Stimulated activated CD4-positive, alpha-beta T cell treated with anti-CD3 and anti-CD28 coated beads, Interleukin-1b, Interleukin-23, amount 100 ng/mL, for 24 hours (primary cell): ENCODE measurements around the gene MRPS24.
A peak's percentile ranks its signal among the peaks of the same experiment; 100 is the strongest.

Source experiments
- DNase-seq, 4 experiments: peaks; one replicate each; pipeline ENCODE4 v3.0.0-alpha.2; 2020; ENCODE audit warnings: low read depth in 4 of 4, low spot score in 1 of 4

The MRPS24 gene

DNA sequence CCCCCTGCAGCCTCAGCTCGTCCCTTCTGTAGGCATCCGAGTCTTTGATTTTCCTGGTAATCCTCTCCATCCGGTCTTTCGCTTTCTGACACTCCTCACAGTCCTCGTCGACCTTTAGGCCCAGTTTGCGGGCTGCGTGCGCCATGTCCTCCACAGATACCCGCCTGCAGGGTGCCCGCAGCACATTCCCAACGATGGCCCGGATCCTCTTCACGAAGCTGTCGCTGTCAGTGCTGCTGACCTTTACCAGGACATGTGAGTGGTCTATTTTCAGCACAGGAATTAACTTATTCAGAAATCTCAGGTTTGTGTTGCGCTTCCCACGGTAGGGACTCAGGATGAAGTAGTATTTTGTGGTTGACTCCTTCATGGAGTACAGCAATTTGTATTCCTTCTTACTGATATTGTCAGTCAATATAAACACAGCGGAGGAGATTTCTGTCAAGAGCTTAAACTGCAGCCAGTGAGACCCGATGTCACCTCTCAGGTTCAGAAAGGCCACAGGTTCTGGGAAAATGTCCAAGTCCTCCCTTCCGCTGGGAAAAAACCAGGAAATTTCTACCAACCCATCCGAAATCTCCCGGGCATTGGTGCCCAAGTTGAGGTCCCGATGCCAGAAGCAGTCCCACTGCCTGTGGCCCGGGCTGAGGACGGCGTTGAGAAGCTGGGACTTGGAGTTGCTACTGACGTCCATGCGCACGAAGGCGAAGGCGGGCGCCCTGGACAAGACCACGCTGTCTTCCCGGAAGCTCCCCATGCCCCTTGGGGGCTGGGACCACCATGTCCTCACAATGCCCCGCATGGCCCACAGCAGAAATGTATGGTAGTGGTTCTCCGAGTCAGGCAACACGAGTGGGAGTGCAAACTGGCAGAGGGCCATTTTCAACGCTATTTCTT, 8.9 kb upstream of the MRPS24 start:
- no peak for DNase-seq

GRCh38 chr7:43876976-43877745, 7.8 kb upstream of the MRPS24 start:
- DNase-seq: no peak

GRCh38 chr7:43876241-43876640, 6.9 kb upstream of the MRPS24 start:
- DNase-seq: no peak

DNA sequence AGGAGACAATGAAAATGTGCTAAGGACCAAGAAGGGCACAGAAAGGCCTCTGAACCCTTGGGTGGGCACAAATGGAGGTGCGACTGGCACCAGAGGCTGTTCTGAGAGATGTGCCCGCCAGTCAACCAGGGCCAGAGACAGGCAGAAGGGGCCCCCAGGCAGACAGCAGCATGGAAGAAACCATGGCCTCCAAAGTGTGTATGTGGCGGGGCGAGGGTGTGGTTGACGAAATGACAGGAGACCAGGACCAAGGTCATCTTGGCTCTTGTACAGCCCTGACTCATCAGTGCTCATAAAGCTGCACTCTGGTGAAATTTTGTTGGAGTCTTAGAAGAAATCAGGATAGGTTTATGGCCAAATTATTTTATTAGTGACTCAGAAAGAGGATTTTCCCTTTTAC, 4.0 kb upstream of the MRPS24 start:
- DNase-seq: no peak

- DNase-seq: no peak
These were observed 3.2 kb upstream of the MRPS24 start for GRCh38 chr7:43872406-43873110.

GRCh38 chr7:43871064-43871463, 1.7 kb upstream of the MRPS24 start:
- DNase-seq: no peak

DNA sequence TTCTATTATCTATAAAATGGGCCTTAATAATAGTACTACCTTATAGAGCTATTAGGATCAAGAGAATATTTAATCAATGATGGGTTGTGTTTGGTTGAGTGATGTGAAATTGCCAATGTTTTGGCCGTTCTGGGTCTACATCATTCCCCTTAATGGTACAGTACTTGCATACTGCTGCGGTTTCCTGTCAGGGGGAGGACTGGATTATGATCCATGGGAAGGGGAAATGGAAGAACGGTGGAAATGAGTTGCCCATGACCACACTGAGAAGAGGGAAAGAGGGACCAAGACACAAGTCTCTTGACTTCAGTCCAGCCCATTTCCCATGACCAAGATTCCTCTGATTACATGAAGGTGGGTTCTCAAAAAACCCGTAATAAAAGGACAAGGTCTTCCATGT, 999 bp upstream of the MRPS24 start:
- no peak for DNase-seq

DNA sequence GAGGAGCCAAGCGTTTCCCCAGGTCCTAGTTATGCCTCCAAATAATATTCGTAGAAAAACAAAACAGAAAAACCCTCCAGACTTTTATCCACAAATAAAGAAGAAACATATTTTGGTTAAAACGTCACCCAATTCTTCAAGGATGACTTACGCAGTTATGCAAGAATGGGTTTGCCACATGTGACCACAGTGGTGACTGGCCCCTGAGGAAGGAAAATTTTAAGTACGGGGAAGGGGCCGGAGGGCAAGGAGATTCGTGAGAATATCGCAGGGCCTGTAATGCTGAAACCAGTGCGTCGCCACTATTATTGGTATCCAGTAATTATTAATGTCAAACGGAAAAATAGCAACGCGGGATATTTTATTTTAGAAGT, 537 bp upstream of the MRPS24 start:
- DNase-seq: peak in 1 of 4 experiments; percentile 10

GRCh38 chr7:43868681-43869005, 674 bp downstream of the MRPS24 start:
- peak in 1 of 4 experiments; percentile 5 for DNase-seq

GRCh38 chr7:43868181-43868580, 1.1 kb downstream of the MRPS24 start:
- DNase-seq: no peak

DNA sequence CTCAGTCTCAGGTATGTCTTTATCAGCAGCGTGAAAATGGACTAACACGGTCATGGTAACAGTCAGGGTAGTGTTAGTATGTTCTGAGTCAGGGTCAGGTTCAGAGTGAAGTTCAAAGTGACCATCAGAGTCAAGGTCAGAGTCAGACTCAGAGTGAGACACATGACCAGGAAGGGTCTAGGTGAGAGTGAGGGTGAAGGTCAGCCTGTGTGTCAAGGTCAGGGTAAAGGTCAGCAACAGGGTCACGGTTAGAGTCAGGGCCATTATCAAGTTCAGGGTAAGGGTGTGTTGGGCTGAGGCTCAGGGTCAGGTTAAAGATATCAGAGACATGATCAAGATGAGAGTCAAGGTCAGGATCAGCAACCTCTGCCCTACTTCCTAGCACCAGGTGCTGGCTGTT, 4.0 kb downstream of the MRPS24 start:
- no peak for DNase-seq

GRCh38 chr7:43864126-43864525, 5.2 kb downstream of the MRPS24 start:
- DNase-seq: no peak

- no peak for DNase-seq
These were observed 12.3 kb downstream of the MRPS24 start for GRCh38 chr7:43856996-43857395.

DNA sequence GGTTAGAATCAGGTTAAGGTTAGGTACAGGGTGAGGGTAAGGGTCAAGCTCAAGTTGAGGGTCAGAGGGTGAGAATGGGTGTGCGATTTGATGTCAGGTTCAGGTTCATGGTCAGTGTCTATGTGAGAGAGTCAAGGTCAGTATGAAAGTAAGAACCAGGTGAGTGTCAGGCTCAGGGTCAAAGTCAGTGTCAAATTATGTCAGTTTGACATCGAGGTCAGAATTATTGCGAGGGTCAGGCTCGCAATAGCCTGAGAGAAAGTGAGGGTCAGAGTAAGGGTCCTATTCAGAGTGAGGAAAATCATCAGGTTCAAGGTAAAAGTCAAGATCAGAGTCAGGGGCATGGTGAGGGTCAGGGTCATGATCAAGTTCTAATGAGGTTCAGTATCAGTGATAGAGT, 13.0 kb downstream of the MRPS24 start:
- DNase-seq: no peak

DNA sequence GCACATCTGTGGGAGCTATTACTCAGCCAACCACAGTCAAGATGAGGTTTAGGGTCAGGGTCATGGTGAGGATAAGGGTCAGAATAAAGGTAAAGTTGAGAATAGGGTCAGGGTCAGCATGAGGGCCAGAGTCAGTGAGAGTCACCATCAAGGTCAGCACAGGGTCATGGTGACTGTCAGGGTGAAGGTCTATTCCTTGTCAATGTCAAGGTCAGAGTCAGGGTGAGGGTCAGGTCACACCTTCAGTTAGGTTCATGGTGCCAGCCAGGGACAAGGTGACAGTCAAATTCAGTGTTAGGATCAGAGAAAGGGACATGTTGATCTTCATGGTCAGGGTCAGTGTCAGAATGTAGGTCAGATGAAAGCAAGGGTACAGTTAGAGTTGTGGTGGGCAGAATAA, 14.1 kb downstream of the MRPS24 start:
- DNase-seq: no peak

DNA sequence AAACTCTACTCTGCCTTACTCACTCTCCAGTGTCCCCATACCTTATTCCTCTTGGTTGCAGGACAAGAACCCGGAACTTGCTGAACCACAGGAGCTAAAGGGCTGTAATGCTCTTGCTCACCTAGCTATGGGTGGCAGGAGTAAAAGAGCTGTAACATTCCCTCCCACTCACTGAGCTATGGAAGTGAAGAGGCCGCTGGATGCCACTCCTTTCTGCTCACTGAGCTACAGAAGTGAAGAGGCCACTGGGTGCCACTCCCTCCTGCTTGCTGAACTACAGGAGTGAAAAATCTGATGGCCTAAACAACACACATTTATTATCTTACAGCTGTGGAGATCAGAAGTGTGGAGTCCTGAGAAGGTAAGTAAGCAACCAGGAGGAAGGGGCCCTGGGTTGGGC, 17.5 kb downstream of the MRPS24 start:
- no peak for DNase-seq

- DNase-seq: no peak
These were observed 18.8 kb downstream of the MRPS24 start for GRCh38 chr7:43850348-43851116.

GRCh38 chr7:43849047-43849446, 20.3 kb downstream of the MRPS24 start:
- no peak for DNase-seq

DNA sequence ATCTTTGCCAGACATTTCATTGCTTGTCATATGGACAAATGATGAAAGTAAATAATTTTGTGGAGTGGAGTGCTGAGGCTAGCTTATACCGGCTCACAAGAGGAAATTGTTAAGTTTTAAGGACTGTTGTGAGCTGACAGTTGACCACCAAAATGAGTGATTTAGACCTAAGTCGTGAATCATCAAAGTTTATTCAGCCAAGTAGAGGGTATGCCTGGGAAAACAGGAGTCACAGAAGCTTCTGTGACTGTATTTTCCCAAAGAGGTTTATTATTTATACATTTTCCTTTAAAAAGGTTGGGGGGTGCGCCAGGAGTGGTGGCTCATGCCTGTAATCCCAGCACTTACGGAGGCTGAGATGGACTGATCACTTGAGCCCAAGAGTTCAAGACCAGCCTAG, 21.8 kb downstream of the MRPS24 start:
- DNase-seq: no peak

- no peak for DNase-seq
These were observed 24.7 kb downstream of the MRPS24 start for GRCh38 chr7:43844662-43845061.

GRCh38 chr7:43844257-43844656, 25.1 kb downstream of the MRPS24 start:
- DNase-seq: no peak
